DOHH2 (cell line): ENCODE results near the gene GNG4.
"Not testable (repeated sequence)": the region's sequence is repeated elsewhere in the genome, so short reads cannot be mapped to it uniquely, and the experiment has no call there.

Experiments
- H3F3A ChIP-seq: fragments of 200-600 bp; sonication (generic), shearing (Covaris generic); 2 replicates; pipeline ENCODE4 v1.6.0; 2016; ENCODE audit warnings: antibody characterized with exemption, mild to moderate bottlenecking; ENCODE audit not compliant: control insufficient read depth, insufficient read depth
- H3K27ac ChIP-seq: fragments of 200-600 bp; sonication (generic); 2 replicates; pipeline ENCODE4 v1.5.1; 2014; ENCODE audit warnings: low read depth, mild to moderate bottlenecking, low read length, moderate library complexity
- H3K27me3 ChIP-seq: fragments of 200-600 bp; sonication (generic); 2 replicates; pipeline ENCODE4 v1.6.1; 2014; ENCODE audit warnings: mild to moderate bottlenecking, low read length, mixed read lengths; ENCODE audit not compliant: control insufficient read depth
- H3K36me3 ChIP-seq: fragments of 200-600 bp; sonication (generic); 2 replicates; pipeline ENCODE4 v1.6.1; 2014; ENCODE audit warnings: mild to moderate bottlenecking, low read length, moderate library complexity, mixed read lengths; ENCODE audit not compliant: control insufficient read depth
- H3K4me1 ChIP-seq: fragments of 200-600 bp; sonication (generic); 2 replicates; pipeline ENCODE4 v1.6.1; 2014; ENCODE audit warnings: mild to moderate bottlenecking, low read length, mixed read lengths; ENCODE audit not compliant: control insufficient read depth
- H3K4me2 ChIP-seq: fragments of 200-600 bp; sonication (generic); 2 replicates; pipeline ENCODE4 v1.6.0; 2014; ENCODE audit warnings: mild to moderate bottlenecking, low read length, moderate library complexity
- H3K4me3 ChIP-seq: fragments of 200-600 bp; sonication (generic); 2 replicates; pipeline ENCODE4 v1.5.1; 2014; ENCODE audit warnings: mild to moderate bottlenecking, low read length, mixed read lengths
- H3K79me2 ChIP-seq: fragments of 200-600 bp; sonication (generic); 2 replicates; pipeline ENCODE4 v1.6.1; 2014; ENCODE audit warnings: mild to moderate bottlenecking, low read length, mixed read lengths; ENCODE audit not compliant: control insufficient read depth
- H3K9me2 ChIP-seq: fragments of 200-600 bp; sonication (generic); replicated peaks from 2 replicates; pipeline ENCODE4 v1.6.1; 2014; ENCODE audit warnings: mild to moderate bottlenecking, low read length, mixed read lengths; ENCODE audit not compliant: control insufficient read depth
- H3K9me3 ChIP-seq: fragments of 200-600 bp; sonication (generic); 2 replicates; pipeline ENCODE4 v1.6.1; 2014; ENCODE audit warnings: antibody characterized with exemption, low read length, mixed read lengths; ENCODE audit not compliant: control insufficient read depth, insufficient read depth
- H4K20me1 ChIP-seq: fragments of 200-600 bp; sonication (generic); 2 replicates; pipeline ENCODE4 v1.6.0; 2014; ENCODE audit warnings: low read depth, mild to moderate bottlenecking, antibody characterized with exemption, low read length, moderate library complexity; ENCODE audit not compliant: control insufficient read depth, insufficient read depth
- CTCF ChIP-seq: fragments of 200-600 bp; sonication (generic); IDR thresholded peaks from one replicate; pipeline ENCODE4 v1.5.1; 2014; ENCODE audit warnings: antibody characterized with exemption, mild to moderate bottlenecking, low read depth, low read length; ENCODE audit not compliant: poor library complexity, severe bottlenecking
- EZH2phosphoT487 ChIP-seq: fragments of 200-600 bp; sonication (generic); IDR thresholded peaks from 2 replicates; pipeline ENCODE4 v1.6.1; 2017; ENCODE audit warnings: borderline replicate concordance, mild to moderate bottlenecking, antibody characterized with exemption, low read length, moderate library complexity, mixed read lengths

Gene GNG4

GRCh38 chr1:235648407-235648907, 1.1 kb downstream of the GNG4 start:
- Histone ChIP-seq H4K20me1 (no peaks in the 10 kb centered on the region), H3F3A (no peaks in the 10 kb centered on the region), H3K4me1 (no peaks in the 10 kb centered on the region), H3K27ac (no peak overlapping the region), H3K4me3 (no peak overlapping the region), H3K27me3 (peaks cover 30% of the 10 kb centered on the region), H3K4me2 (no peak overlapping the region), H3K79me2 (no peaks in the 10 kb centered on the region), H3K36me3 (no peaks in the 10 kb centered on the region), H3K9me3 (no peaks in the 10 kb centered on the region), H3K9me2 (no peaks in the 10 kb centered on the region)
- TF ChIP-seq CTCF (no peak), EZH2phosphoT487 (no peak)

- not testable (repeated sequence) for H3K27ac ChIP-seq, H3K9me2 ChIP-seq, H3K4me2 ChIP-seq, H3K4me1 ChIP-seq, H3K4me3 ChIP-seq, H3K79me2 ChIP-seq, H3K9me3 ChIP-seq, H3F3A ChIP-seq, H4K20me1 ChIP-seq, H3K36me3 ChIP-seq
- peaks cover 33% of the 10 kb centered on the region for H3K27me3 ChIP-seq
Measured at GRCh38 chr1:235647537-235647936, 2.0 kb downstream of the GNG4 start.

GRCh38 chr1:235646463-235646862, 3.1 kb downstream of the GNG4 start:
- Histone ChIP-seq H3K36me3 (no peaks in the 10 kb centered on the region), H4K20me1 (no peaks in the 10 kb centered on the region), H3K27me3 (peaks cover 36% of the 10 kb centered on the region), H3K4me2 (no peak overlapping the region), H3F3A (no peaks in the 10 kb centered on the region), H3K79me2 (no peaks in the 10 kb centered on the region), H3K9me2 (no peaks in the 10 kb centered on the region), H3K4me1 (no peaks in the 10 kb centered on the region), H3K27ac (no peak overlapping the region), H3K9me3 (no peaks in the 10 kb centered on the region), H3K4me3 (no peak overlapping the region)
- TF ChIP-seq CTCF (no peak), EZH2phosphoT487 (no peak)

GRCh38 chr1:235644693-235645305, 4.8 kb downstream of the GNG4 start:
- Histone ChIP-seq H3K4me2 (no peak overlapping the region), H3K4me1 (no peaks in the 10 kb centered on the region), H3K27me3 (peaks cover 30% of the 10 kb centered on the region), H3K4me3 (no peak overlapping the region), H4K20me1 (no peaks in the 10 kb centered on the region), H3F3A (no peaks in the 10 kb centered on the region), H3K27ac (no peak overlapping the region), H3K79me2 (no peaks in the 10 kb centered on the region), H3K36me3 (no peaks in the 10 kb centered on the region), H3K9me3 (no peaks in the 10 kb centered on the region), H3K9me2 (no peaks in the 10 kb centered on the region)
- TF ChIP-seq EZH2phosphoT487 (no peak), CTCF (no peak)
